ENCODE measurements around the gene FAS.
"Not testable (repeated sequence)": the region's sequence is repeated elsewhere in the genome, so short reads cannot be mapped to it uniquely, and the experiment has no call there.

Gene FAS

GRCh38 chr10:88994019-88994418 is 3.4 kb downstream of the FAS start:
- DNase-seq, result peak; percentile 33

- peak; percentile 65 for DNase-seq
These were observed 4.7 kb downstream of the FAS start for GRCh38 chr10:88995156-88995876.

- peak; percentile 28 for DNase-seq
These were observed 6.3 kb downstream of the FAS start for GRCh38 chr10:88996927-88997326.

GRCh38 chr10:88999625-89000024 is 9.0 kb downstream of the FAS start:
- no peak for DNase-seq

- DNase-seq, result peak; percentile 85
These were observed 10.6 kb downstream of the FAS start for GRCh38 chr10:89001024-89001728.

- DNase-seq, result peak; percentile 44
These were observed 11.1 kb downstream of the FAS start for GRCh38 chr10:89001729-89002072.

GRCh38 chr10:89002226-89002978 is 11.8 kb downstream of the FAS start:
- DNase-seq, result peak; percentile 68

- peak; percentile 80 for DNase-seq
These were observed 12.7 kb downstream of the FAS start for GRCh38 chr10:89003344-89003743.

GRCh38 chr10:89007129-89007893 is 16.7 kb downstream of the FAS start:
- DNase-seq, result no peak

- not testable (repeated sequence) for DNase-seq
These were observed 28.2 kb downstream of the FAS start for GRCh38 chr10:89018700-89019346.

GRCh38 chr10:89019569-89020327 is 29.1 kb downstream of the FAS start:
- no peak for DNase-seq

- DNase-seq, result not testable (repeated sequence)
These were observed 30.9 kb downstream of the FAS start for GRCh38 chr10:89021526-89021925.

GRCh38 chr10:89022734-89023133 is 32.1 kb downstream of the FAS start:
- DNase-seq, result no peak

- no peak for DNase-seq
These were observed 34.9 kb downstream of the FAS start for GRCh38 chr10:89025453-89025852.

- DNase-seq, result no peak
These were observed 38.6 kb downstream of the FAS start for GRCh38 chr10:89029181-89029580.

GRCh38 chr10:89029785-89030437 is 39.3 kb downstream of the FAS start:
- DNase-seq, result peak; percentile 74

GRCh38 chr10:89030791-89031190 is 40.2 kb downstream of the FAS start:
- DNase-seq, result no peak

GRCh38 chr10:89032141-89032891 is 41.7 kb downstream of the FAS start:
- peak; percentile 69 for DNase-seq

GRCh38 chr10:89035461-89035860 is 44.9 kb downstream of the FAS start:
- DNase-seq, result no peak

GRCh38 chr10:89037096-89037495 is 46.5 kb downstream of the FAS start:
- no peak for DNase-seq

Data from activated CD4-positive, alpha-beta T cell treated with anti-CD3 and anti-CD28 coated beads, Interleukin-10, Interleukin-2, amounts not matched to agents 100 ng/mL and 50 ng/mL, durations not matched to agents 16 hours and 8 hours (primary cell).